Adrenal gland (tissue), 5 donors: ENCODE data around the gene SLC25A22.
A peak's percentile ranks its signal among the peaks of the same experiment; 100 is the strongest.

ENCODE experiments used
- POLR2A ChIP-seq, 2 donors: fragments of 450-650 bp; IDR thresholded peaks; one replicate each; pipeline ENCODE4 v1.6.1; 2017; ENCODE audit warnings: antibody characterized with exemption in 2 of 2, mild to moderate bottlenecking in 2 of 2, moderate library complexity in 1 of 2
- TF ChIP-seq, protein P1 (sequence below), 6 experiments: fragments of 450-650 bp in 4 of 6; fragments of 200-600 bp in 2 of 6; sonication (generic) in 1 of 6; IDR thresholded peaks; 1 replicate in 5 of 6; 2 replicates in 1 of 6; pipeline versions ENCODE4 v1.5.1 to v1.8.0; 2016 to 2021; ENCODE audit warnings: antibody characterized with exemption in 6 of 6, mild to moderate bottlenecking in 2 of 6, moderate library complexity in 1 of 6
- donor health status: DM: no; HTN: no; CAD: no.

DNA sequence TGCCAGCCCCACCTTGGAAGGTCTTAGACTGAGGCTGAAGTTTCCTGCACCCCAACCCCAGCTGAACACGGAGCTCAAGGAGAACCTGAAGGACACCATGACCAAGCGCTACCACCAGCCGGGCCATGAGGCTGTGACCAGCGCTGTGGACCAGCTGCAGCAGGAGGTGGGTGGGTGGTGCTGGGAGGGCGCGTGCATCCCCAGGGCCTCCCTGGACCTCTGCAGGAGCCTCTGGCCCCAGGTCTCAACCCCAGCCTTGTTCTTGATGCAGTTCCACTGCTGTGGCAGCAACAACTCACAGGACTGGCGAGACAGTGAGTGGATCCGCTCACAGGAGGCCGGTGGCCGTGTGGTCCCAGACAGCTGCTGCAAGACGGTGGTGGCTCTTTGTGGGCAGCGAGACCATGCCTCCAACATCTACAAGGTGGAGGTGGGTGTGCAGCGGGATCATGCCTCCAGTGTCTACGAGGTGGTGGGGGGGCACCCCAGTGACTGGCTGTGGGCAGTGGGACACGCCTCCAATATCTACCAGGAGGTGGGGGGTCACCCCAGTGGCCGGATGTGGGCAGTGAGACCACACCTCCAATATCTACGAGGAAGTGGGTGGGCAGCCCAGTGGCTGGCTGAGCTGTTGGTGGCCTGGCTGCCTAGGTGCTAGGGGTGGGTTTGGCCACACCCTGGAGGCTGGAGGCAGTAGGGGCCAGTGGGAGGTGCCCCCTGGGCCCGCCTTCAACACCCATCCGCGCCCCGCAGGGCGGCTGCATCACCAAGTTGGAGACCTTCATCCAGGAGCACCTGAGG, 39.3 kb upstream of the SLC25A22 start:
- TF ChIP-seq POLR2A (IDR thresholded peaks at IDR 0.05), result peak in 1 of 2 donors; percentile 3
- TF ChIP-seq, protein P1, sequence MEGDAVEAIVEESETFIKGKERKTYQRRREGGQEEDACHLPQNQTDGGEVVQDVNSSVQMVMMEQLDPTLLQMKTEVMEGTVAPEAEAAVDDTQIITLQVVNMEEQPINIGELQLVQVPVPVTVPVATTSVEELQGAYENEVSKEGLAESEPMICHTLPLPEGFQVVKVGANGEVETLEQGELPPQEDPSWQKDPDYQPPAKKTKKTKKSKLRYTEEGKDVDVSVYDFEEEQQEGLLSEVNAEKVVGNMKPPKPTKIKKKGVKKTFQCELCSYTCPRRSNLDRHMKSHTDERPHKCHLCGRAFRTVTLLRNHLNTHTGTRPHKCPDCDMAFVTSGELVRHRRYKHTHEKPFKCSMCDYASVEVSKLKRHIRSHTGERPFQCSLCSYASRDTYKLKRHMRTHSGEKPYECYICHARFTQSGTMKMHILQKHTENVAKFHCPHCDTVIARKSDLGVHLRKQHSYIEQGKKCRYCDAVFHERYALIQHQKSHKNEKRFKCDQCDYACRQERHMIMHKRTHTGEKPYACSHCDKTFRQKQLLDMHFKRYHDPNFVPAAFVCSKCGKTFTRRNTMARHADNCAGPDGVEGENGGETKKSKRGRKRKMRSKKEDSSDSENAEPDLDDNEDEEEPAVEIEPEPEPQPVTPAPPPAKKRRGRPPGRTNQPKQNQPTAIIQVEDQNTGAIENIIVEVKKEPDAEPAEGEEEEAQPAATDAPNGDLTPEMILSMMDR (IDR thresholded peaks at IDR 0.05), result no peak
